HUES6 (cell line): ENCODE data around the gene FAM216B.

Source experiments
- H3K27ac ChIP-seq: 2 replicates; pipeline ENCODE4 v1.7.0; 2013; ENCODE audit warnings: low read depth, mild to moderate bottlenecking, low read length, inconsistent platforms
- H3K27me3 ChIP-seq: 2 replicates; pipeline ENCODE4 v1.6.1; 2013; ENCODE audit warnings: low read length; ENCODE audit not compliant: control insufficient read depth, insufficient read depth
- H3K36me3 ChIP-seq: 2 replicates; pipeline ENCODE4 v1.6.1; 2013; ENCODE audit warnings: low read length; ENCODE audit not compliant: control insufficient read depth, insufficient read depth
- H3K4me1 ChIP-seq: 2 replicates; pipeline ENCODE4 v1.6.1; 2013; ENCODE audit warnings: low read length; ENCODE audit not compliant: control insufficient read depth, insufficient read depth
- H3K4me3 ChIP-seq: 2 replicates; pipeline ENCODE4 v1.5.1; 2013; ENCODE audit warnings: low read depth, low read length
- H3K9ac ChIP-seq: one replicate; pipeline ENCODE4 v1.6.1; 2013; ENCODE audit warnings: mild to moderate bottlenecking, low read length
- H3K9me3 ChIP-seq: 2 replicates; pipeline ENCODE4 v1.6.1; 2013; ENCODE audit warnings: low read depth, low read length; ENCODE audit not compliant: control insufficient read depth, insufficient read depth

The FAM216B gene

DNA sequence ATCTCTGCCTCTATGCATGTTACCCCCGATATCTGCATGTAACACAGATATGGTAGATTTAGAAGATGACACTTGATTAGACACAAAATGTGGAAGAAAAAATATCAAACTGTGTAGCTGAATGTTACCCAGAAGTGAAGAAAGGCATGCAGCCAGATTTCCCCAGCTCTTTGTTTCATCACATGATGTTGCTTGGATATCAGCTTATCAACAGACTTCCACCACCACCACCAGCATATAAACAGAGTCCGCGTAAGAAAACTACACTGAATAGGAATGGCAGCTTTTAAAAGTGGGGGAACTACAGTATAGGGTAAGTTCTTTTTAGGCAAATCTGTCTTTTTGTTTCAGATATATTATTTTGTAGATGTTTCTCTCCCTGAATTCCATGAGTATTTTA, at the start of gene FAM216B:
Gene FAM216B, plus strand, starts transcription at position 233 of the 400 bp plus-strand sequence. CDS start 2,484 bp downstream, outside the sequence.
- Histone ChIP-seq H3K4me3 (no peak within 1 kb of the TSS), H3K27ac (no peak within 1 kb of the TSS), H3K9ac (no peak within 1 kb of the TSS), H3K27me3 (no peaks in the 10 kb centered on the region), H3K9me3 (peaks cover 4% of the 10 kb centered on the region; the same call in 1 of the 2 replicates), H3K36me3 (no peaks in the 10 kb centered on the region), H3K4me1 (no peaks in the 10 kb centered on the region)

- Histone ChIP-seq H3K27me3 (no peaks in the 10 kb centered on the region), H3K36me3 (no peaks in the 10 kb centered on the region), H3K9ac (no peak overlapping the region)
These were observed 49.3 kb upstream of the FAM216B start for GRCh38 chr13:42732073-42732472.

GRCh38 chr13:42733046-42733445, 48.3 kb upstream of the FAM216B start:
- Histone ChIP-seq H3K4me3 (no peak overlapping the region), H3K36me3 (no peaks in the 10 kb centered on the region), H3K27ac (no peak overlapping the region), H3K4me1 (peaks cover 19% of the 10 kb centered on the region), H3K9me3 (no peaks in the 10 kb centered on the region), H3K9ac (no peak overlapping the region), H3K27me3 (no peaks in the 10 kb centered on the region)

More at GRCh38 chr13:42732073-42732472, 49.3 kb upstream of the FAM216B start:
- H3K4me3 ChIP-seq, result no peak overlapping the region
- H3K9me3 ChIP-seq, result no peaks in the 10 kb centered on the region
- H3K27ac ChIP-seq, result no peak overlapping the region
- H3K4me1 ChIP-seq, result peaks cover 19% of the 10 kb centered on the region

DNA sequence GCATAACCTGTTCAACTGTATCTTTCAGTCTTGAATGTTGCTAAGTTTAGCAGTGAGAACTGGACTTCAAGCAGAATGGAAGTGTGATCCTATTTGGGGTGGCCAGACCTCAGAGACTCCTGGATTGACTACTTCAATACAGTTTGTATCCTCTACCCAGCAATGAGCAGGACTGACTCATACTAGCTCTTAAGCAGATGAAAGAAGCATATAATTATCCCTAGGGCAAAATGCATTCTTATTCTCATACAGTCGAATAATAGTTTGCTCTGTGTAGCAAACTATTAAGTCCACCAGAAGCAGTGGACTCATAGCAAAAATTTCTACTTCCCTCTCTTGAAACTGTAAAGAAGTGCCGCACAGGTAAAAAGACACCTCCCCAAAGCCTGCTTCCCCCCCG, 46.4 kb upstream of the FAM216B start:
- Histone ChIP-seq H3K4me3 (no peak overlapping the region), H3K36me3 (no peaks in the 10 kb centered on the region), H3K27ac (no peak overlapping the region), H3K4me1 (peaks cover 16% of the 10 kb centered on the region), H3K9me3 (no peaks in the 10 kb centered on the region), H3K9ac (no peak overlapping the region), H3K27me3 (no peaks in the 10 kb centered on the region)

GRCh38 chr13:42740753-42741152, 40.6 kb upstream of the FAM216B start:
- H3K27ac ChIP-seq, result no peak overlapping the region
- no peak overlapping the region for H3K4me3 ChIP-seq
- no peaks in the 10 kb centered on the region for H3K27me3 ChIP-seq
- H3K36me3 ChIP-seq, result no peaks in the 10 kb centered on the region
- H3K4me1 ChIP-seq, result no peaks in the 10 kb centered on the region
- no peaks in the 10 kb centered on the region for H3K9me3 ChIP-seq
- H3K9ac ChIP-seq, result no peak overlapping the region

DNA sequence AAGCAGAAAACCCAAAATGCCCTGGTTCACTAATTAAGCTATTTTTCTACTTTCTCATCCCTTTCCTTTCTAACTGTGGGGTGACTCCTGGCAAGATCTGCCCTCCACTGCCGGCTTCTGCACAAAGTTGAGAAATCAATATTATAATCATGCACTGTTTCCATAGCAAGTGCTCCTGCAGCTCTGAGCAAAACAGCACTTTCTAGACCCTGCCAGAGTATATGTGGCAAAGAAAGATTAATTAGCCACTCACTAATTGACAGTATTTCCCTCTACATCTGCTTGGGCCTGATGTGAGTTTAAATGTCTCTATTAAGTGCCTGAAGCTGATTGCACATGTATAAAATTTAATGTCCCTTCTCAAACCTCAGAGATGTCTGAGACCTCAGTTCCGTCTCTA, 39.5 kb upstream of the FAM216B start:
- H3K27me3 ChIP-seq, result no peaks in the 10 kb centered on the region
- no peak overlapping the region for H3K4me3 ChIP-seq
- no peak overlapping the region for H3K27ac ChIP-seq
- no peaks in the 10 kb centered on the region for H3K36me3 ChIP-seq
- H3K9ac ChIP-seq, result no peak overlapping the region
- H3K4me1 ChIP-seq, result no peaks in the 10 kb centered on the region
- H3K9me3 ChIP-seq, result no peaks in the 10 kb centered on the region

DNA sequence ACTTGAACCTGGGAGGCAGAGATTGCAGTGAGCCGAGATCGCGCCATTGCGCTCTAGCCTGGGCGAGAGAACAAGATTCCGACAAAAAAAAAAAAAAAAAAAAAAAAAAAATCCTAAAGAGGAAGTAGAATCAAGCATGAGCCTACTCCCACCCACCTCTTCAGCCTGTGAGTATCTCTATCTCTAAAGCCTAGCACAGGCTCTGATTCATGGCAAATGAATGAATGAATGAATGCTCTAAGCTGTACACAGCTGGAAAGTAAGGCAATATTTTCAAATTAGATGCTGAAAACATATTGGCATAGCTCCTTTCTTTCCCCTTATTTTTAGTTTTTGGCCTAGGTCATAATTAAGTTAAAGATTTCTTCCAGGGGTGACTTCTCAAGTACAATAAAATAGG, 35.7 kb upstream of the FAM216B start:
- Histone ChIP-seq H3K27ac (no peak overlapping the region), H3K9me3 (no peaks in the 10 kb centered on the region), H3K9ac (no peak overlapping the region), H3K36me3 (no peaks in the 10 kb centered on the region), H3K4me1 (0 out of 2 replicates have a peak, but pooled peaks cover 4% of the 10 kb centered on the region), H3K4me3 (no peak overlapping the region), H3K27me3 (no peaks in the 10 kb centered on the region)

- H3K27ac ChIP-seq, result no peak overlapping the region
- no peaks in the 10 kb centered on the region for H3K27me3 ChIP-seq
- H3K9me3 ChIP-seq, result no peaks in the 10 kb centered on the region
- H3K4me3 ChIP-seq, result no peak overlapping the region
- no peaks in the 10 kb centered on the region for H3K36me3 ChIP-seq
- peaks cover 4% of the 10 kb centered on the region; the same call in 1 of the 2 replicates for H3K4me1 ChIP-seq
- no peak overlapping the region for H3K9ac ChIP-seq
These were observed 34.5 kb upstream of the FAM216B start for GRCh38 chr13:42746866-42747265.

DNA sequence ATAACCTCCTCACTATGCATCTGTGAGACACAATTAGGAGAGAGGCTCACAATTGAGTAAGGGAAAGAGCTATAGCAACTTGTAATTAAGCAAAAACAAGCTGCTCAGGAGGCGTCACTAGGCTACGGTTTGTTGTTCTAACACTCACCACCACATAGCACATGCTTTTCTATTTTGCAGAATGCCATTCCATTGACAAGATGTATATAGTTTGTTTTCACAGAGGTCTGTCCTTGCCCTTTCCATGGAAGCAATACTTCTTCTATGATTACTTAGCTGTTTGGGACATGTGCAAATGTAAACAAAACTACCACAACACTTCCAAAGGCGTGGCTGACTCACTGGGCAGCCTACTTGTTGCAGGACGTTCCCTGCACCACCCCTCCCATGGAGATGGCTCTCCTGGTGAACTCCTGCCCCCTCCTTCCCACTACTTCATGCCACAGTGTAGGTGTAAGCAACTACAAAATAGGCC, 33.9 kb upstream of the FAM216B start:
- Histone ChIP-seq H3K4me3 (no peak overlapping the region), H3K4me1 (peaks cover 4% of the 10 kb centered on the region; the same call in 1 of the 2 replicates), H3K36me3 (no peaks in the 10 kb centered on the region), H3K27ac (no peak overlapping the region), H3K9me3 (no peaks in the 10 kb centered on the region), H3K9ac (no peak overlapping the region), H3K27me3 (no peaks in the 10 kb centered on the region)

- peaks cover 15% of the 10 kb centered on the region for H3K4me1 ChIP-seq
- no peaks in the 10 kb centered on the region for H3K27me3 ChIP-seq
- no peaks in the 10 kb centered on the region for H3K9me3 ChIP-seq
- H3K4me3 ChIP-seq, result no peak overlapping the region
- H3K36me3 ChIP-seq, result no peaks in the 10 kb centered on the region
- no peak overlapping the region for H3K9ac ChIP-seq
- H3K27ac ChIP-seq, result no peak overlapping the region
These were observed 30.6 kb upstream of the FAM216B start for GRCh38 chr13:42750794-42751193.

- H3K4me1 ChIP-seq, result peaks cover 15% of the 10 kb centered on the region
These were observed 29.7 kb upstream of the FAM216B start for GRCh38 chr13:42751693-42752092.

DNA sequence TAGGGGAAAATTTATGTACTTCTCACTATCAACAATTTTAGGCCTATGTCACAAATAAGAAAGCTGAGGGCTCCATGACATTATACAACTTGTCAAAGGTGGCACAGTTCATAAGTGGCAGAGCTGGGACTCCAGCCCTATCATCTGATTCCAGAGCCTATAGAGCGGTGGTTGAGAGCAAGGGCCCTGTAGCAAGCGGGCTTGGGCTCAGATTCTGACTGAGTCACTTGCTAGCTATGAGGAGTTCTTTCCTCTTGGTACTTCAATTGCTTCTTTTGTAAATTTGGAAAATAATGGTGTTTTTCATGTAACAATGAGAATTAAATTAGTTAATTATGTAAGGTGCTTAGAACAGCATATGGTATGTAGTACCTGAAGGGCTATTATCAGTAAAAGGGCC, 28.7 kb upstream of the FAM216B start:
- Histone ChIP-seq H3K27ac (no peak overlapping the region), H3K4me3 (no peak overlapping the region), H3K9ac (no peak overlapping the region), H3K36me3 (no peaks in the 10 kb centered on the region), H3K9me3 (no peaks in the 10 kb centered on the region), H3K27me3 (no peaks in the 10 kb centered on the region), H3K4me1 (peaks cover 10% of the 10 kb centered on the region)

More at GRCh38 chr13:42751693-42752092, 29.7 kb upstream of the FAM216B start:
- Histone ChIP-seq H3K27ac (no peak overlapping the region), H3K36me3 (no peaks in the 10 kb centered on the region), H3K4me3 (no peak overlapping the region), H3K9ac (no peak overlapping the region), H3K9me3 (no peaks in the 10 kb centered on the region), H3K27me3 (no peaks in the 10 kb centered on the region)
